OCI-M2 (cell line): ENCODE results near the gene GFER.

Experiments used
- DNase-seq: peaks from one replicate; lab custom pipeline; 2025; ENCODE audit not compliant: unreplicated experiment; lab: John Stamatoyannopoulos, UW

The GFER gene

GRCh38 chr16:1974157-1975070 lies 9.6 kb upstream of the GFER start:
- DNase-seq, result no peak

- DNase-seq, result no peak
Observed at GRCh38 chr16:1975432-1976215, 8.4 kb upstream of the GFER start.

- no peak for DNase-seq
Observed at GRCh38 chr16:1976216-1976520, 7.8 kb upstream of the GFER start.

GRCh38 chr16:1976951-1977874 lies 6.8 kb upstream of the GFER start:
- DNase-seq, result no peak

GRCh38 chr16:1977875-1978268 lies 6.1 kb upstream of the GFER start:
- no peak for DNase-seq

- no peak for DNase-seq
Observed at GRCh38 chr16:1978476-1979120, 5.4 kb upstream of the GFER start.

GRCh38 chr16:1979271-1980029 lies 4.5 kb upstream of the GFER start:
- DNase-seq, result no peak

- DNase-seq, result no peak
Observed at GRCh38 chr16:1980030-1980769, 3.8 kb upstream of the GFER start.

GRCh38 chr16:1980770-1981087 lies 3.3 kb upstream of the GFER start:
- no peak for DNase-seq

GRCh38 chr16:1981398-1981836 lies 2.6 kb upstream of the GFER start, which contains the start of gene NOXO1:
Gene NOXO1 (minus strand): TSS chr16:1981469. CDS start chr16:1981179, 290 bp downstream.
- no peak for DNase-seq

- no peak for DNase-seq
Observed at GRCh38 chr16:1982013-1982433, 2.0 kb upstream of the GFER start.

GRCh38 chr16:1982991-1983543 lies 926 bp upstream of the GFER start:
- no peak for DNase-seq

GRCh38 chr16:1984347-1985225 lies 593 bp downstream of the GFER start:
- no peak for DNase-seq

GRCh38 chr16:1985466-1986150 lies 1.6 kb downstream of the GFER start:
- DNase-seq, result no peak

GRCh38 chr16:1987198-1987597 lies 3.2 kb downstream of the GFER start:
- no peak for DNase-seq

GRCh38 chr16:1989209-1990100 lies 5.5 kb downstream of the GFER start, which contains the start of gene SYNGR3:
Gene SYNGR3 (plus strand): TSS chr16:1989970. CDS start chr16:1990103, 133 bp downstream.
- no peak for DNase-seq

GRCh38 chr16:1990101-1990350 lies 6.0 kb downstream of the GFER start:
- no peak for DNase-seq
